Measurements from ENCODE around the gene RASL11B.

DNA sequence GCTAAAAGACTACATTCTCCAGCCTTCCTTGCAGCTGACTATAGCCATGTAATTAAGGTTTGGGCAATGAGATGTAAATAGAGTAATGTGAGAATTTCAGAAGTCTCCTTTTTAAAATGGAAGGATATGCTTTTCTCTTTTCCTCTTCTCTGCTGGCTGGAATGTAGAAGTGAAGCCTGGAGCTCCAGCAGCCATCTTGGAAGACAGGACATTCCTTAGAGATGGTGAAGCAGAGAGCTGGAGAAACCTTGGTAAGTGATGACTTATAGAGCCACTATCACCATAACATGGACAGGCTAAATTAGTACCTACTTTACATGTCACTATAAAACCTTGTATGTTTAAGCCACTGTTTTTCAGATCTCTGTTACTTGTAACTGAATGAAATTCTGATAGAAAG, 48.0 kb downstream of the RASL11B start:
- no peak for TF ChIP-seq CTCF (optimal IDR thresholded peaks at IDR 0.05 in 1 of 3, IDR thresholded peaks at IDR 0.05 in 1 of 3, conservative IDR thresholded peaks at IDR 0.05 in 1 of 3; ENCODE audit: extremely low read depth in 1 of 3, insufficient read depth in 2 of 3, low read length in 3 of 3)
- TF ChIP-seq EZH2 (IDR thresholded peaks at IDR 0.05; ENCODE audit: low read length), result no peak

Measured in keratinocyte (primary cell).